Suprapubic skin (tissue), 4 donors: ENCODE measurements around the gene ATF7IP2. TPM values are rescaled to one million over a fixed set of nuclear protein-coding genes. Genes with fewer than 3 reads are reported as not detected.
A peak's percentile ranks its signal among the peaks of the same experiment; 100 is the strongest.
"Not testable (repeated sequence)": the region's sequence is repeated elsewhere in the genome, so short reads cannot be mapped to it uniquely, and the experiment has no call there.

Source experiments
- DNase-seq, 2 donors: peaks; one replicate each; pipeline ENCODE4 v3.0.0-alpha.2; 2019; ENCODE audit warnings: low spot score in 2 of 2
- H3K27ac ChIP-seq: fragments of 200-600 bp; sonication (generic); one replicate; pipeline ENCODE4 v1.5.1; 2019
- H3K27me3 ChIP-seq: fragments of 200-600 bp; sonication (generic); one replicate; pipeline ENCODE4 v1.5.1; 2019
- H3K36me3 ChIP-seq: fragments of 200-600 bp; sonication (generic); one replicate; pipeline ENCODE4 v1.5.1; 2019
- H3K4me1 ChIP-seq: fragments of 200-600 bp; sonication (generic); one replicate; pipeline ENCODE4 v1.5.1; 2019
- H3K4me3 ChIP-seq: fragments of 200-600 bp; sonication (generic); one replicate; pipeline ENCODE4 v1.5.1; 2019; ENCODE audit warnings: mild to moderate bottlenecking
- H3K9me3 ChIP-seq: fragments of 200-600 bp; sonication (generic); one replicate; pipeline ENCODE4 v1.5.1; 2019
- EP300 ChIP-seq: sonication (generic); formaldehyde crosslinking; IDR thresholded peaks from one replicate; pipeline ENCODE4 v1.6.1; 2017; ENCODE audit warnings: antibody characterized with exemption
- POLR2A ChIP-seq, 2 donors: fragments of 450-650 bp; IDR thresholded peaks; one replicate each; pipeline ENCODE4 v1.6.1; 2017; ENCODE audit warnings: antibody characterized with exemption in 2 of 2, mild to moderate bottlenecking in 2 of 2, moderate library complexity in 2 of 2
- POLR2AphosphoS5 ChIP-seq, 3 donors: sonication (generic); formaldehyde crosslinking; IDR thresholded peaks; one replicate each; pipeline ENCODE4 v1.6.1; 2017; ENCODE audit warnings: antibody characterized with exemption in 3 of 3
- WGBS: methylation state at CpG from one replicate; pipeline ENCODE4 v1.1.5; 2018; 5-methylcytosine and 5-hydroxymethylcytosine counted together
- total RNA-seq, 4 donors: library from RNA; depleted of rRNA; stranded (reverse); fragments of >200 nt; gene quantifications; one replicate each; pipeline ENCODE4 v1.1.0, GENCODE V29; 2016
- TF ChIP-seq, protein P1 (sequence below), 2 donors: fragments of 200-600 bp in 1 of 2; fragments of 450-650 bp in 1 of 2; sonication (generic) in 1 of 2; IDR thresholded peaks; one replicate each; pipeline ENCODE4 v1.5.1; 2016 to 2019; ENCODE audit warnings: antibody characterized with exemption in 2 of 2, mild to moderate bottlenecking in 1 of 2, moderate library complexity in 1 of 2

The ATF7IP2 gene
- total RNA-seq, 4 donors from 2014 or later: 2.8 to 22.6 (median 10.1) TPM

DNA sequence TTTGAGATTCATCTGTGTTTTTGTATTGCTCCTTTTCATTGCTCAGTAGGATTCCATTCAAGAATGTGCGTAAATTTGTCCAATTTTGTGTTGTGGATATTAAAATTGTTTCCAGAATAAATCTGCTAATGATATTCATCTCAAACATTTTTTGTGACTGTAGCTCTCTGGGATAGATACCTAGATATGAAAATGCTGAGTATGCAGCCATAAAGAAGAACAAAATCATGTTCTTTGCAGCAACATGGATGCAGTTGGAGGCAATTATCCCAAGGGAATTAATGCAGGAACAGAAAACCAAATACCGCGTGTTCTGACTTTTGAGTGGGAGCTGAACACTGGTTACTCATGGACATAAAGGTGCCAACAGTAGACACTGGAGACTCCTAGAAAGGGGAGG lies 40.2 kb upstream of the ATF7IP2 start:
- no peak for DNase-seq
- TF ChIP-seq POLR2A (IDR thresholded peaks at IDR 0.05): no peak
- no peak for TF ChIP-seq POLR2AphosphoS5 (IDR thresholded peaks at IDR 0.05)
- TF ChIP-seq EP300: no peak
- TF ChIP-seq, protein P1, sequence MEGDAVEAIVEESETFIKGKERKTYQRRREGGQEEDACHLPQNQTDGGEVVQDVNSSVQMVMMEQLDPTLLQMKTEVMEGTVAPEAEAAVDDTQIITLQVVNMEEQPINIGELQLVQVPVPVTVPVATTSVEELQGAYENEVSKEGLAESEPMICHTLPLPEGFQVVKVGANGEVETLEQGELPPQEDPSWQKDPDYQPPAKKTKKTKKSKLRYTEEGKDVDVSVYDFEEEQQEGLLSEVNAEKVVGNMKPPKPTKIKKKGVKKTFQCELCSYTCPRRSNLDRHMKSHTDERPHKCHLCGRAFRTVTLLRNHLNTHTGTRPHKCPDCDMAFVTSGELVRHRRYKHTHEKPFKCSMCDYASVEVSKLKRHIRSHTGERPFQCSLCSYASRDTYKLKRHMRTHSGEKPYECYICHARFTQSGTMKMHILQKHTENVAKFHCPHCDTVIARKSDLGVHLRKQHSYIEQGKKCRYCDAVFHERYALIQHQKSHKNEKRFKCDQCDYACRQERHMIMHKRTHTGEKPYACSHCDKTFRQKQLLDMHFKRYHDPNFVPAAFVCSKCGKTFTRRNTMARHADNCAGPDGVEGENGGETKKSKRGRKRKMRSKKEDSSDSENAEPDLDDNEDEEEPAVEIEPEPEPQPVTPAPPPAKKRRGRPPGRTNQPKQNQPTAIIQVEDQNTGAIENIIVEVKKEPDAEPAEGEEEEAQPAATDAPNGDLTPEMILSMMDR (IDR thresholded peaks at IDR 0.05): no peak
- Histone ChIP-seq H3K4me3 (no peak overlapping the region), H3K27ac (no peak overlapping the region), H3K36me3 (no peaks in the 10 kb centered on the region), H3K9me3 (peaks cover 17% of the 10 kb centered on the region), H3K27me3 (no peaks in the 10 kb centered on the region), H3K4me1 (no peaks in the 10 kb centered on the region)
- 94% methylated on average over 3 of the region's 3 CpGs for WGBS

DNA sequence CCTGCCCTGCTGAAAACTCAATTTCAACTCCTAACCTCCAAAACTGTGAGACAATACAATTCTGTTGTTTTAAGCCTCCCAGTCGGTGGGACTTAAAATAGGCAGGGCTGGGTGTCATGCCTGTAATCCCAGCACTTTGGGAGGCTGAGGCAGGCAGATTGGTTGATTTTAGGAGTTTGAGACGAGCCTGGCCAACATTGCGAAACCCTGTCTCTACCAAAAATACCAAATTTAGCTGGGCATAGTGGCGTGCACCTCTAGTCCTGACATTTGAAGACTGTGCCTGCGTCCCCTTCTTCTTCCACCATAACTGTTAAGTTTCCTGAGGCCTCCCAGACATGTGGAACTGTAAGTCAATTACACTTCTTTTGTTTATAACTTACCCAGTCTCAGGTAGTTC lies 36.0 kb upstream of the ATF7IP2 start:
- no peak overlapping the region for H3K27ac ChIP-seq
- 82% methylated on average over 5 of the region's 5 CpGs for WGBS
- TF ChIP-seq POLR2A (IDR thresholded peaks at IDR 0.05) (no peak), EP300 (no peak), POLR2AphosphoS5 (IDR thresholded peaks at IDR 0.05) (no peak)
- TF ChIP-seq, protein P1 (IDR thresholded peaks at IDR 0.05): no peak
- no peaks in the 10 kb centered on the region for H3K27me3 ChIP-seq
- DNase-seq: no peak
- no peaks in the 10 kb centered on the region for H3K36me3 ChIP-seq
- H3K4me3 ChIP-seq: no peak overlapping the region
- H3K9me3 ChIP-seq: no peaks in the 10 kb centered on the region
- no peaks in the 10 kb centered on the region for H3K4me1 ChIP-seq

DNA sequence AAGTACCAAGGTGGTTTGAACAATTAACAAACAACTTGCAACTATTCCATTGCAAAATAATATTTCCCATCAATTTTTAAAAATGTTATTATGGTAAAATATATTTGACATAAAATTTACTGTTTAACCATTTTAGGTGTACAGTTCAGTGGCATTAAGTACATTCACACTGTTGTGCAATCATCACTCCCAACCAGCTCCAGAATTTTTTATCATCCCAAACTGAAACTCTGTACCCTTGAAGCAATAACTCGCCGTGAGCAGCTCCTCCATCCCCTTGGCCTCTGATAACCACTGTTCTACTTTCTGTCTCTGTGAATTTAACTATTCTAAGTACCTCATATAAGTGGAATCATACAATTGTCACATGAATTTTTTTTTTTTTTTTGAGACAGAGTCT lies 33.6 kb upstream of the ATF7IP2 start:
- Histone ChIP-seq H3K4me1 (no peaks in the 10 kb centered on the region), H3K36me3 (no peaks in the 10 kb centered on the region), H3K27ac (no peak overlapping the region), H3K9me3 (no peaks in the 10 kb centered on the region), H3K4me3 (no peak overlapping the region), H3K27me3 (no peaks in the 10 kb centered on the region)
- no peak for TF ChIP-seq POLR2AphosphoS5 (IDR thresholded peaks at IDR 0.05)
- TF ChIP-seq EP300: no peak
- no peak for TF ChIP-seq POLR2A (IDR thresholded peaks at IDR 0.05)
- TF ChIP-seq, protein P1 (IDR thresholded peaks at IDR 0.05): no peak
- no peak for DNase-seq
- WGBS: 77% methylated on average over 2 of the region's 2 CpGs

DNA sequence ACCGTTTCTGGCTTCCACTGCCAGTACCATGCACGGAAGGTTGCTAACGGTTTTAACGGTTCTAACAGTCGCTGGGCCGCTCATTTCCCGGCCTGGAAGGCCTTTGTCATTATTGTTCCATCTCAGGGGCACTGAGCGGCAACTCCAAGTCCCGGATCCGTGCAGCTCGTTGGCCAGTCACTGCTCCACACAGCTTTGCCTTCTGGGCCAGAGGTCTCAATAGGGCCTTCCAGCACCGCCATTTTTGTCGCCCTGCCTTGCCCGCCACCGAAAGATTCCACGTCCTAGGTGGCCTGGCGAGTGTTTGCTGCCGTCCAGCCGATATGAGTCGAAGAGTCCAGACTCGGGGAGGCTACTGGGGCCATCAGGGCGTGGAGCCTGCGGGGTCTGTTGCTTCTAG lies 30.3 kb upstream of the ATF7IP2 start:
- no peaks in the 10 kb centered on the region for H3K27me3 ChIP-seq
- 98% methylated on average over 23 of the region's 23 CpGs for WGBS

DNA sequence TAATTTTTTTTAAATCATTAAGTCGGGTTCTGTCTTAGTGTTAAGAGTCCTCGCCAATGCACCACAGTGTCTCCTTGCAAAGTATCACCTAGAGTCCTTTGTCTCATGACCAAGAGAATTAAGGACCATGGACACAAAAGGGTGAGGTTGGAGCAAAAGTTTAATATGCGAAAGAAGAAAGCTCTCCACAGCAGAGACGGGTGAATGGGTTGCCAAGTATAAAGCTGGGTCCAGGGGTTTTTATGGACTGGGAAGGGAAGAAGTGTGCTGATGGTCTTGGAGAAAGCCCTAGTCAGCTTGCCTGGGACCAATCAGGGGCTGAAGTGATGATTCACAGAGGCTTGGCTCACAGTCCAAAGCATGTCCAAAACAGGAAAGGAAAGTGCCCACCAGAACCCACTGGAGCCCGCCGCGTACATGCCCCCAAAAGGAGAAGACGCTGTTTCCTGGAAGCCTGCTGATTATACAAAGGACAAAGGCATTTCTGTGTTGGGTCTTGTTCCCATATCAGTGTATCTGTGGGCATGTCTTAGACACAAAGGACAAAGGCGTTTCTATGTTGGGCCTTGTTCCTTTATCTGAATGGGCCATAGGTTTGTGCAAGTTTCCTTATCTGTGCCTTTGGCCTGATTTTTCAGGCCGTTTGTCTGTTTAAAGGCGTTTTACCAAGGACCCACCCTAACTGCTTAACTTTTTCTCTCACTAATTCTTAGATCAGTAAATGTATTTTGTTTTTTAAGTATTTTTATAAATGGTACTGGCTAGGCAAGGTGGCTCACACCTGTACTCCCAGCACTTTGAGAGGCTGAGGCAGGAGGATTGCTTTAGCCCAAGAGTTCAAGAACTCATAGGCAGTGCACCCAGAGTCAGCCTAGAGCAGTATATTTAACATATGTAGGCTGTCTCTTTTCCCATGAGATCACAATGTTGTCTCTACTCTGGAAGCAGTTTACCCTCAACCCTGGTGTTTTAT lies 28.7 kb upstream of the ATF7IP2 start:
- no peaks in the 10 kb centered on the region for H3K4me1 ChIP-seq
- H3K4me3 ChIP-seq: no peak overlapping the region
- TF ChIP-seq EP300 (no peak), POLR2A (IDR thresholded peaks at IDR 0.05) (no peak), POLR2AphosphoS5 (IDR thresholded peaks at IDR 0.05) (no peak)
- TF ChIP-seq, protein P1 (IDR thresholded peaks at IDR 0.05): no peak
- H3K9me3 ChIP-seq: no peaks in the 10 kb centered on the region
- no peak for DNase-seq
- no peak overlapping the region for H3K27ac ChIP-seq
- WGBS: 84% methylated on average over 11 of the region's 11 CpGs
- H3K27me3 ChIP-seq: no peaks in the 10 kb centered on the region
- H3K36me3 ChIP-seq: no peaks in the 10 kb centered on the region

More for the DNA sequence above, 30.3 kb upstream of the ATF7IP2 start:
- DNase-seq: peak in 1 of 2 donors; percentile 51
- Histone ChIP-seq H3K4me1 (no peaks in the 10 kb centered on the region), H3K9me3 (no peaks in the 10 kb centered on the region), H3K36me3 (no peaks in the 10 kb centered on the region), H3K4me3 (no peak overlapping the region), H3K27ac (no peak overlapping the region)
- no peak for TF ChIP-seq POLR2A (IDR thresholded peaks at IDR 0.05)
- TF ChIP-seq POLR2AphosphoS5 (IDR thresholded peaks at IDR 0.05): no peak
- TF ChIP-seq, protein P1 (IDR thresholded peaks at IDR 0.05): no peak
- TF ChIP-seq EP300: no peak

DNA sequence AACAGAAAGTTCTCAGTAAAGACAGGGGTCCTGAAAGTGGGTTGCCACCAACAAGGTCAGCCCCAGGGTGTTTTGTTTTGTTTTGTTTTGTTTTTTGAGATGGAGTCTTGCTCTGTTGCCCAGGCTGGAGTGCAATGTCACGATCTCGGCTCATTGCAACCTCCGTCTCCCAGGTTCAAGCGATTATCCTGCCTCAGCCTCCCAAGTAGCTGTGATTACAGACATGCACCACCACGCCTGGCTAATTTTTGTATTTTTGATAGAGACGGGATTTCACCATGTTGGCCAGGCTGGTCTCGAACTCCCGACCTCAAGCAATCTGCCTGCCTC lies 24.1 kb upstream of the ATF7IP2 start:
- H3K27ac ChIP-seq, H3K4me1 ChIP-seq, H3K36me3 ChIP-seq, H3K4me3 ChIP-seq, DNase-seq, H3K27me3 ChIP-seq, H3K9me3 ChIP-seq: not testable (repeated sequence)
- WGBS: 94% methylated on average over 8 of the region's 8 CpGs
